GM12891 (cell line): ENCODE data around the gene CRPPA.

ENCODE experiments used
- POLR2A ChIP-seq: IDR thresholded peaks from 2 replicates; pipeline ENCODE4 v1.6.1; 2011; ENCODE audit warnings: low read depth, low read length, control low read depth
- POLR2AphosphoS5 ChIP-seq: IDR thresholded peaks from 2 replicates; pipeline ENCODE4 v1.6.1; 2011; ENCODE audit warnings: low read depth, low read length, control low read depth
- TAF1 ChIP-seq: IDR thresholded peaks from 2 replicates; pipeline ENCODE4 v1.6.1; 2011; ENCODE audit warnings: low read depth, low read length, control low read depth

DNA sequence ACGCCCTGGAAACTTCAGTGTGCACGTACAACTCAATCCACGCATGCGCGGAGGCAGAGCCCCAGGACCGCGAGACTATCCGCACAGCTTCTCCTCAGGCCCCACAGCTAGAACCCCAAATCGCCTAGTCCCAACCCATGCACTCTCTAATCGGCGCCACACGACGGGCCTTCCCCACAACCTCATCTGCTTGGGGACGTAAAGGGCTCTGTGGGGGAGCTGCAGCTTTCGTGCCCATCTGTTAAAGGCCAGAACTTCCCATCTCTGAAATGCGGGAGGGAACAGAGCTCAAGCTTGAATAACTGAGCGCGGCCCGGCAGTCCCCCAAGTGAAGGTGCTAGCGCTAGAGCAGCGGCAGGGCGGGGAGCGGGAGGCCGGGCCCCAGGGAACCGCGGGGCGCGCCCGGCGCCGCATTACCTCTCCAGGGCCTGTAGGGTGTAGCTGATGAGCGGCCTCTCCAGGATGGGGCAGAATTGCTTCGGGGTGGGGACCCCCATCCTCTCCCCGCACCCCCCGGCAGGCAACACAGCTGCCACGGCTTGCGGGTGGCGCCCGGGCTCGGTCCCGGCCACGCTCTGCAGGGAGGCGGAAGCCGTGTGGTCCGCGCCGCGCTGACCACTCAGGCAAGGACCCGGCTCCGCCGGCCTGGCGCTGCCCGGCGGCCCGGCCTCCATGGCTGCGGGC, 547 bp downstream of the CRPPA start:
- TF ChIP-seq POLR2AphosphoS5 (no peak), TAF1 (no peak), POLR2A (no peak)
